ENCODE measurements around the gene ZNF683.

- TF ChIP-seq CTCF (IDR thresholded peaks at IDR 0.05): no peak
- TF ChIP-seq POLR2A (IDR thresholded peaks at IDR 0.05): no peak
These were observed 23.2 kb downstream of the ZNF683 start for GRCh38 chr1:26349188-26349876.
